Measurements from ENCODE around the gene KIAA1958.

- TF ChIP-seq CTCF (conservative IDR thresholded peaks at IDR 0.05; ENCODE audit: low read depth, low read length) (no peak), EZH2 (IDR thresholded peaks at IDR 0.05; ENCODE audit: borderline replicate concordance, low read depth, low read length, poor library complexity, severe bottlenecking) (no peak)
These were observed 173.3 kb downstream of the KIAA1958 start for GRCh38 chr9:112659906-112660305.
